Heart left ventricle (tissue), 16 donors: ENCODE results near the gene KRT6B. TPM values are rescaled to one million over a fixed set of nuclear protein-coding genes. Genes with fewer than 3 reads are reported as not detected.

ENCODE experiments used
- ATAC-seq, 4 donors: fragments of 200-7000 bp; cut with Tn5 transposase; one replicate each; pipeline ENCODE4 v1.9.1; 2020 to 2022; ENCODE audit warnings: moderate library complexity in 4 of 4, mild to moderate bottlenecking in 3 of 4, moderate number of reproducible peaks in 1 of 4
- DNase-seq, 5 donors: peaks; one replicate each; pipeline ENCODE4 v3.0.0-alpha.2; 2020
- H3K27ac ChIP-seq, 12 donors: fragments of 200-600 bp; sonication (generic) in 4 of 12; one replicate each; pipeline versions ENCODE4 v1.5.0 to v1.8.0; 2016 to 2022; ENCODE audit warnings: mild to moderate bottlenecking in 2 of 12
- H3K27me3 ChIP-seq, 9 donors: fragments of 200-600 bp; sonication (generic) in 2 of 9; one replicate each; pipeline versions ENCODE4 v1.5.1 to v1.8.0; 2016 to 2022; ENCODE audit warnings: mild to moderate bottlenecking in 3 of 9
- H3K36me3 ChIP-seq, 9 donors: fragments of 200-600 bp; sonication (generic) in 2 of 9; one replicate each; pipeline versions ENCODE4 v1.5.0 to v1.8.0; 2018 to 2022; ENCODE audit warnings: mild to moderate bottlenecking in 2 of 9
- H3K4me1 ChIP-seq, 12 donors: fragments of 200-600 bp; sonication (generic) in 4 of 12; one replicate each; pipeline versions ENCODE4 v1.5.0 to v1.8.0; 2016 to 2022; ENCODE audit warnings: mild to moderate bottlenecking in 3 of 12
- H3K4me3 ChIP-seq, 12 donors: fragments of 200-600 bp; sonication (generic) in 4 of 12; one replicate each; pipeline versions ENCODE4 v1.5.0 to v1.8.0; 2017 to 2022; ENCODE audit warnings: mild to moderate bottlenecking in 9 of 12, moderate library complexity in 4 of 12
- H3K9me3 ChIP-seq, 12 donors: fragments of 200-600 bp; sonication (generic) in 4 of 12; one replicate each; pipeline versions ENCODE4 v1.5.0 to v1.8.0; 2016 to 2022; ENCODE audit warnings: mild to moderate bottlenecking in 1 of 12
- CTCF ChIP-seq, 12 donors: fragments of 200-600 bp; sonication (generic) in 4 of 12; IDR thresholded peaks; one replicate each; pipeline versions ENCODE4 v1.5.0 to v1.8.0; 2018 to 2022; ENCODE audit warnings: antibody characterized with exemption in 12 of 12, mild to moderate bottlenecking in 5 of 12
- POLR2A ChIP-seq, 2 donors: fragments of 450-650 bp; IDR thresholded peaks; one replicate each; pipeline ENCODE4 v1.6.1; 2017; ENCODE audit warnings: antibody characterized with exemption in 2 of 2, mild to moderate bottlenecking in 2 of 2, moderate library complexity in 2 of 2
- WGBS, 4 donors: extraction: QIAGEN DNeasy Blood & Tissue Kit in 2 of 4; methylation state at CpG; one replicate each; pipeline versions ENCODE4 v1.1.5 to v1.1.7; 2013 to 2018; 5-methylcytosine and 5-hydroxymethylcytosine counted together
- intact Hi-C, 10 donors: fragments of 100-400 bp; cut with DNase I; formaldehyde crosslinking; loops; one replicate each; pipeline versions ENCODE4 v1.11.1 to v1.14.2; 2022
- polyA plus RNA-seq, 2 donors: library from polyadenylated mRNA; stranded (reverse); fragments of 200-250 nt; gene quantifications; one replicate each; pipeline ENCODE4 v1.2.3, GENCODE V29; 2013
- total RNA-seq, 9 donors: library from RNA; depleted of rRNA in 2 of 9; stranded (reverse); fragments of >200 nt in 2 of 9; fragmentation: NEBNext Ultra II Directional in 3 of 9; extraction: Animal tissue kit (Norgen Biotek cat#: 25700) in 3 of 9; gene quantifications; one replicate each; pipeline versions ENCODE4 v1.1.0 to v1.2.4, GENCODE V29; 2016 to 2023
- donor health status: ischemic (EF 13 %, LVEDD 7.1; RV severe dilation, severe dysfunction).
- donor health status: healthy with polysubstance abuse.
- donor health status: DM: no; HTN: yes; CAD: no.
- donor health status: DM: no; HTN: no; CAD: no.
- donor health status: ischemic (EF 25% LVEDD 6.9; RV normal size, moderate dysfunction).
- donor health status: ischemic (EF 25% LVEDD 5.7; RV mildly dilated, moderate dysfunction).
- donor health status: healthy.
- donor health status: DM: yes; HTN: yes; CAD: no.
- donor health status: ischemic (EF 35%, LVEDD 5.7; RV mildly dilated, moderate dysfunction).
- donor health status: nonischemic (EF 11% LVEDD 7.7; RV severe dilation, severe dysfunction).
- donor health status: DM: yes; HTN: yes; CAD: no.
- donor health status: PGD.
- donor health status: ischemic (EF 29% LVEDD 5.4; RV normal size, mild dysfunction).
- donor health status: nonischemic (EF 23%, LVEDD 6.1; RV moderate dilation, normal function).

KRT6B gene
- total and polyA plus RNA-seq, 11 donors: not detected

DNA sequence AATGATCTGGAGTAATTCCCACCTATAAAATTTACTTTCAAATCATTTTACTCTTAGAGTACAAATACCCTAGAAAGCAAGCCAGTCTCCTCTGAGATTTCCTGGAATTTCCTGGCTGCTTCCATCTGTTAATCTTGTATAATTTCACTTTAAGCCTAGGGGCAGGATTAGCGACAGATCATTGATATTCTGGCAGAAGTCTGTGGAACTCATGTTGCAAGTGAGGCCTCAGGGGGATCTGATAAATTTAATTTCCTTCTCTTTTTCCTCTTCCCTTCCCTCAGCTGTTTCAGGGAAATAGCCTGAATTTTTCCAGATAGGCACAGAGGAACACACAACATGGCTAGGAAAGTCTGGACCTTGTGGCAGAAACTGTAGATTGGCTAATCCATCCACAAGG lies 47.0 kb upstream of the KRT6B start:
- Histone ChIP-seq H3K27ac (no peak overlapping the region), H3K9me3 (peaks cover 0 to 8% (median 0%) of the 10 kb centered on the region in 12 donors), H3K27me3 (peaks cover 0 to 4% (median 0%) of the 10 kb centered on the region in 9 donors), H3K4me3 (no peak overlapping the region), H3K4me1 (peaks cover 0 to 25% (median 5%) of the 10 kb centered on the region in 12 donors), H3K36me3 (no peaks in the 10 kb centered on the region)
- intact Hi-C loops: loop anchor here in 1 of 10 donors (10.0 kb wide), 1 partner anchor 84 kb away; no protein-coding TSS in a partner anchor
- no peak for TF ChIP-seq CTCF (IDR thresholded peaks at IDR 0.05)
- TF ChIP-seq POLR2A (IDR thresholded peaks at IDR 0.05): no peak
- ATAC-seq (no peak), DNase-seq (no peak)
- 31 to 58% (median 45%) methylated on average over 1 of the region's 1 CpG for WGBS, 4 donors

DNA sequence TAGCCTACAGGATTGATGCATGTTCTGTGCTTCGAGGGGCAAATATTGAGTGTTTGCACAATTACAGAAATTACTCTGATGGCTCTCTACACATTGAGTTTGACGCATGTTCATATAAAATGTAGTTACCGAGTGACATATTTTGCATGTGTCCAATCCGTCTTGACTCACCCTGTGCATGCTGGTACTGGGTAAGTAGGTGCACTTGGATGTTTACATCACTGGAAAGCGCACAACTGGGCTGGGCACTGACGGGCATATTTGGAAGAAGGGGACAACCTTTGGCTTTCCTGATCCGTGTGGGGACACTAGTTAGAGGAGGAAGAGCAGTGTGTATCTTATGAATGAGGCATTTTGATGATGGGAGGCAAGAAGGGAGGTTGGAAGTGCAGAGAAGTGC lies 46.0 kb upstream of the KRT6B start:
- H3K27me3 ChIP-seq: peaks cover 0 to 7% (median 0%) of the 10 kb centered on the region in 9 donors
- TF ChIP-seq CTCF (IDR thresholded peaks at IDR 0.05): no peak
- no peak for TF ChIP-seq POLR2A (IDR thresholded peaks at IDR 0.05)
- H3K9me3 ChIP-seq: peaks cover 0 to 7% (median 0%) of the 10 kb centered on the region in 12 donors
- H3K36me3 ChIP-seq: no peaks in the 10 kb centered on the region
- DNase-seq (no peak), ATAC-seq (no peak)
- H3K4me1 ChIP-seq: peaks cover 0 to 25% (median 5%) of the 10 kb centered on the region in 12 donors
- WGBS, 4 donors: 86 to 93% (median 89%) methylated on average over 7 of the region's 7 CpGs
- no peak overlapping the region for H3K27ac ChIP-seq
- intact Hi-C loops: loop anchor here in 1 of 10 donors (10.0 kb wide), 1 partner anchor 83 kb away; no protein-coding TSS in a partner anchor
- H3K4me3 ChIP-seq: no peak overlapping the region

DNA sequence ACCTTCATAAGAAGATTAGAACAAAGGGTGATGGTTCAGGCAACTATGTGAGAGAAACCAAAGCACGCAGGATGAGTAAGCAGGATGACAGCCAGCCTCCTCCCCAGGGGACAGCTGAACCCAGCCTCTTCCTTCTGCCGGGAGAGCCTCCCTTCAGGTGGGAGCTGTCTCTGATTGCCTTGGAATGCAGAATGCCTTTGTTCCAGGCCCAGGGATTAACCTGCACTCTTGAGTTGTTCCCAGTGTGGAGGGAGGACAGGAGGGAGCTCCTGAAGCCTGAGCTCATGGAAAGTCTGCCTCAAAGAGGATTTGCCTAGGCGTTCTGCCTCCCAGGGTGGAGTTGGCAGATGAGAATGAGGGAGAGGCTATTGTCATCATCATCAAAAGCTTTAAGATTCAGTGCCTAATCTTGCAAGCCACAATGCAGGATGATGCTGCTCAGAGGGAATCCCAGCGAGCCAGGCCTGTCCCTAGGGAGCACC lies 44.7 kb upstream of the KRT6B start:
- H3K4me1 ChIP-seq: peaks cover 0 to 25% (median 5%) of the 10 kb centered on the region in 12 donors
- DNase-seq: peak in 1 of 5 donors; percentile 45
- no peak overlapping the region for H3K4me3 ChIP-seq
- peaks cover 0 to 12% (median 0%) of the 10 kb centered on the region in 9 donors for H3K27me3 ChIP-seq
- TF ChIP-seq CTCF (IDR thresholded peaks at IDR 0.05) (no peak), POLR2A (IDR thresholded peaks at IDR 0.05) (no peak)
- no peaks in the 10 kb centered on the region for H3K36me3 ChIP-seq
- 40 to 71% (median 57%) methylated on average over 4 of the region's 4 CpGs for whole genome bisulfite sequencing, 4 donors
- ATAC-seq: peak in 2 of 4 donors; percentile 49 to 60
- intact Hi-C loops: loop anchor here in 1 of 10 donors (10.0 kb wide), 1 partner anchor 82 kb away; no protein-coding TSS in a partner anchor
- peak overlapping the region in 2 of 12 donors; percentile 26 to 66 for H3K27ac ChIP-seq
- H3K9me3 ChIP-seq: no peaks in the 10 kb centered on the region

GRCh38 chr12:52496054-52496453 lies 44.1 kb upstream of the KRT6B start:
- WGBS, 4 donors: 43 to 69% (median 55%) methylated on average over 2 of the region's 2 CpGs
- Histone ChIP-seq H3K4me3 (no peak overlapping the region), H3K27me3 (peaks cover 0 to 16% (median 0%) of the 10 kb centered on the region in 9 donors), H3K9me3 (no peaks in the 10 kb centered on the region), H3K36me3 (no peaks in the 10 kb centered on the region), H3K4me1 (peaks cover 0 to 25% (median 5%) of the 10 kb centered on the region in 12 donors), H3K27ac (peak overlapping the region in 2 of 12 donors; percentile 26 to 66)
- TF ChIP-seq CTCF (IDR thresholded peaks at IDR 0.05): no peak
- TF ChIP-seq POLR2A (IDR thresholded peaks at IDR 0.05): no peak
- ATAC-seq (peak in 2 of 4 donors; percentile 21 to 24), DNase-seq (no peak)
- intact Hi-C loops: loop anchor here in 1 of 10 donors (10.0 kb wide), 1 partner anchor 81 kb away; no protein-coding TSS in a partner anchor
